ENCODE data around the gene PLAU. TPM values are rescaled to one million over a fixed set of nuclear protein-coding genes. Genes with fewer than 3 reads are reported as not detected.

The PLAU gene
- total RNA-seq, 2 experiments from 2014 or later = not detected

- no peak for TF ChIP-seq CTCF (IDR thresholded peaks at IDR 0.05)
- ATAC-seq (ENCODE audit: poor library complexity) (no peak), DNase-seq (no peak)
- no peak overlapping the region for H3K27ac ChIP-seq (ENCODE audit: low read depth in 1 of 2, low read length in 2 of 2)
- no peaks in the 10 kb centered on the region for H3K4me1 ChIP-seq (ENCODE audit: insufficient read depth, low read length)
- POLR2A ChIA-PET = no interaction called here
- H3K4me3 ChIP-seq (ENCODE audit: low read length) = no peak overlapping the region
- no peak overlapping the region for H3K4me3 Mint-ChIP-seq
- H3K4me1 Mint-ChIP-seq (ENCODE audit: low read depth) = no peaks in the 10 kb centered on the region
- CTCF ChIA-PET = interaction anchor here (1.3 kb wide), 1 partner anchor 21 kb away, joined by 3 read pairs; no protein-coding TSS in a partner anchor
- H3K27me3 Mint-ChIP-seq = peaks cover 31% of the 10 kb centered on the region
- intact Hi-C loops (cut with DNase I, micrococcal nuclease) = no loop called here
- no peak overlapping the region for H3K27ac Mint-ChIP-seq
- H3K9me3 ChIP-seq (ENCODE audit: control insufficient read depth in 1 of 2, insufficient read depth in 1 of 2, low read length in 2 of 2) = no peaks in the 10 kb centered on the region
- no peaks in the 10 kb centered on the region for H3K36me3 Mint-ChIP-seq (ENCODE audit: low read depth)
- no peaks in the 10 kb centered on the region for H3K9me3 Mint-ChIP-seq
- peaks cover 0 to 7% of the 10 kb centered on the region in 2 experiments for H3K27me3 ChIP-seq (ENCODE audit: control insufficient read depth in 1 of 2, insufficient read depth in 2 of 2, low read length in 2 of 2)
- H3K36me3 ChIP-seq (ENCODE audit: insufficient read depth, low read length) = no peaks in the 10 kb centered on the region
These were observed 9.7 kb upstream of the PLAU start for GRCh38 chr10:73901261-73901660.

GRCh38 chr10:73902351-73902750 is 8.6 kb upstream of the PLAU start:
- ChIA-PET POLR2A (interaction anchor here (0.6 kb wide), 1 partner anchor 41 kb away, joined by 3 read pairs; no protein-coding TSS in a partner anchor), CTCF (no interaction called here)
- Histone ChIP-seq H3K4me3 (ENCODE audit: low read length) (no peak overlapping the region), H3K27ac (ENCODE audit: low read depth in 1 of 2, low read length in 2 of 2) (no peak overlapping the region), H3K36me3 (ENCODE audit: insufficient read depth, low read length) (no peaks in the 10 kb centered on the region), H3K9me3 (ENCODE audit: control insufficient read depth in 1 of 2, insufficient read depth in 1 of 2, low read length in 2 of 2) (no peaks in the 10 kb centered on the region), H3K27me3 (ENCODE audit: control insufficient read depth in 1 of 2, insufficient read depth in 2 of 2, low read length in 2 of 2) (peaks cover 4 to 14% of the 10 kb centered on the region in 2 experiments), H3K4me1 (ENCODE audit: insufficient read depth, low read length) (no peaks in the 10 kb centered on the region)
- no peak for ATAC-seq (ENCODE audit: poor library complexity)
- TF ChIP-seq CTCF (IDR thresholded peaks at IDR 0.05) = no peak
- Mint-ChIP-seq H3K4me1 (ENCODE audit: low read depth) (no peaks in the 10 kb centered on the region), H3K4me3 (no peak overlapping the region), H3K27ac (no peak overlapping the region), H3K27me3 (peaks cover 38% of the 10 kb centered on the region), H3K36me3 (ENCODE audit: low read depth) (no peaks in the 10 kb centered on the region), H3K9me3 (no peaks in the 10 kb centered on the region)
- no peak for DNase-seq
- intact Hi-C loops (cut with DNase I, micrococcal nuclease) = no loop called here

DNA sequence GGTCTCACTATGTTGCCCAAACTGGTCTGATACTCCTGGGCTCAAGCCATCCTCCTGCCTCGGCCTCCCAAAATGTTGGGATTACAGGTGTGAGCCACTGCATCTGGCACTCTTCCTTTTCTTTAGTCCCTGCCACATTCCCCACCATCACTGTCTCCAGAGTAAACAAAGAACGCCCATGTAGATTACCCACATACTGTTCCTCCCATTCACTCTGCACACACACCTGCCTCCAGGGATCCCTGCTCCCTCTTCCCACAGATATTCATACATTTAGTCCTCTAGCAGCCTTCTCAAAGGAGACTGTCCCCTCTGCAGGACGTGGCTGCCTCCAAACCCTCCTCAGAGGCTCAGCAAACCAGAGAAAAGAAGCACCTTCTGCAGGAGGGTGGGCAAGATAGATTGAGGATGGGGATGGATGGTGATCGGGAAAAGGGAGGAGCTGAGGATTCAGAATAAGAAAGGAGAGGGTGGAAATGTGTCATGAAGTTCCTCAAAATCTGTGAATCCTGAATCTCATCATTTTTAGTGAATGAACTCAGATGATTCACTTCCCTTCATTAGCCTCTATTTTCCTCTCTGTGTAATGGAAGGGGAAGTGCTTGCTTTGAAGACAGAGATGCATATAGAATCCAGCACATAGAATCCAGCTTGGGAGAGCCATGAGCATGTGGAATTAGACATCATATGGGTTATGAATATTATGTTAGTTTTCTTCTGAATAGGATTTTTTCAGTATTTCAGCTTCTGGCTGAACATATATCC is 5.5 kb upstream of the PLAU start:
- intact Hi-C loops (cut with DNase I, micrococcal nuclease) = no loop called here
- ATAC-seq (ENCODE audit: poor library complexity) (no peak), DNase-seq (peak in 2 of 14 experiments; percentile 36 to 39)
- H3K27me3 ChIP-seq (ENCODE audit: control insufficient read depth in 1 of 2, insufficient read depth in 2 of 2, low read length in 2 of 2) = peaks cover 17 to 37% of the 10 kb centered on the region in 2 experiments
- peaks cover 19% of the 10 kb centered on the region for H3K4me1 Mint-ChIP-seq (ENCODE audit: low read depth)
- H3K9me3 Mint-ChIP-seq = no peaks in the 10 kb centered on the region
- H3K36me3 ChIP-seq (ENCODE audit: insufficient read depth, low read length) = no peaks in the 10 kb centered on the region
- H3K4me3 ChIP-seq (ENCODE audit: low read length) = no peak overlapping the region
- H3K27ac Mint-ChIP-seq = no peak overlapping the region
- peaks cover 21% of the 10 kb centered on the region for H3K4me1 ChIP-seq (ENCODE audit: insufficient read depth, low read length)
- H3K27me3 Mint-ChIP-seq = peaks cover 66% of the 10 kb centered on the region
- ChIA-PET POLR2A (no interaction called here), CTCF (interaction anchor here (1.4 kb wide), 1 partner anchor 35 kb away, joined by 3 read pairs; no protein-coding TSS in a partner anchor)
- H3K27ac ChIP-seq (ENCODE audit: low read depth in 1 of 2, low read length in 2 of 2) = no peak overlapping the region
- no peak for TF ChIP-seq CTCF (IDR thresholded peaks at IDR 0.05)
- H3K36me3 Mint-ChIP-seq (ENCODE audit: low read depth) = no peaks in the 10 kb centered on the region
- no peaks in the 10 kb centered on the region for H3K9me3 ChIP-seq (ENCODE audit: control insufficient read depth in 1 of 2, insufficient read depth in 1 of 2, low read length in 2 of 2)
- no peak overlapping the region for H3K4me3 Mint-ChIP-seq
